ENCODE data around the gene NID2. TPM values are rescaled to one million over a fixed set of nuclear protein-coding genes. Genes with fewer than 3 reads are reported as not detected.
A peak's percentile ranks its signal among the peaks of the same experiment; 100 is the strongest.

NID2 gene
- total RNA-seq, 1 experiment from 2014 or later: 6.6 TPM

DNA sequence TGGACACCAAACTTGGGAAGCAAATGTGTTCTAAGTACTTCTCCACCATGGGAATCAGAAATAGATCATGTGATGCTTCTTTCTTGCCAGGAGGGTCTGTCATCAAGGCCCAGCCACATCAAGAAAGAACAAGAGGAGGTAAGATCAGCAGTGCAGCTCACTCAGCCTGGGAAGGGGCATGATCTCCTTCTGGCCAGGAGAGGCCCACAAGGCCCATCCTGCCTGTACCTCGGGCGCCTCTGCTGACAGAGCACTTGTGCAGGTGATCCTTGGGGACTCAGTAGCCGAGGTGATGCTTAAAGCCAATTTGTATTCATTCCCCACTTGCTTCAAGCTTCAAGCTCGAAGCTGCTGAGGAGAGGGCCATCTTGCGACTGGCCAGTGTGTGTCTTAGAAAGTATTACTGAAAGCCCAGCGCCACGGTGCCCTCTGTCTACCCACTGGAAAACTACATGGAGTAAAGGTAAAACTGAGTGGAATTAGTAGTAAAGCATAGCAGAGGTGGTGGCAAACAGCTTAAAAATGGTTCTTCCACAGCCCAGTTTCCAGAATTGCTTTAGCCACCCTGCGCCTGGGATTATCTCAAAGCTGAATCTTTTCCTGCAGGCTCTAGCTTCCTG is 53.3 kb downstream of the NID2 start:
- H2AK5ac ChIP-seq (ENCODE audit: insufficient read length, low read length): no peak overlapping the region
- H2AFZ ChIP-seq (ENCODE audit: low read length): no peak overlapping the region
- H3K14ac ChIP-seq (ENCODE audit: insufficient read depth, low read length): no peak overlapping the region
- no peaks in the 10 kb centered on the region for H4K20me1 ChIP-seq (ENCODE audit: control insufficient read depth, insufficient read depth, insufficient read length)
- H2BK12ac ChIP-seq (ENCODE audit: insufficient read length, low read depth, low read length): no peak overlapping the region
- H2BK5ac ChIP-seq (ENCODE audit: insufficient read length, low read length): no peak overlapping the region
- no peak overlapping the region for H3K9ac ChIP-seq (ENCODE audit: extremely low read depth, insufficient read length, low read length)
- H3K18ac ChIP-seq (ENCODE audit: insufficient read length, low read depth, low read length): no peak overlapping the region
- H3K79me2 ChIP-seq (ENCODE audit: insufficient read depth, low read length): no peaks in the 10 kb centered on the region
- H3K23ac ChIP-seq (ENCODE audit: insufficient read length, low read depth, low read length): no peak overlapping the region
- H4K91ac ChIP-seq (ENCODE audit: insufficient read length, low read depth, low read length): no peak overlapping the region
- H2BK15ac ChIP-seq (ENCODE audit: low read depth, low read length): no peak overlapping the region
- Mint-ChIP-seq H3K36me3 (ENCODE audit: insufficient read depth in 1 of 3, low read depth in 3 of 3) (peaks cover 9 to 17% (median 12%) of the 10 kb centered on the region in 3 experiments; a peak in 6 of 7 replicates), H3K27ac (no peak overlapping the region), H3K4me3 (no peak overlapping the region), H3K4me1 (peaks cover 40 to 48% of the 10 kb centered on the region in 2 experiments), H3K9me3 (no peaks in the 10 kb centered on the region), H3K27me3 (ENCODE audit: low read depth) (no peaks in the 10 kb centered on the region; the same call in 1 of the 2 replicates)
- H3K27me3 ChIP-seq (ENCODE audit: insufficient read depth, low read length): no peaks in the 10 kb centered on the region
- H3K9me3 ChIP-seq (ENCODE audit: control insufficient read depth, low read depth, low read length): no peaks in the 10 kb centered on the region
- no CpG with 5 or more reads among the region's 8 CpGs for WGBS (ENCODE audit: extremely low coverage, insufficient read length, low lambda C conversion rate)
- no peak overlapping the region for H2BK120ac ChIP-seq (ENCODE audit: low read depth, low read length, poor library complexity, severe bottlenecking)
- H3K23me2 ChIP-seq (ENCODE audit: insufficient read length, low read depth, low read length, poor library complexity, severe bottlenecking): no peaks in the 10 kb centered on the region
- H4K8ac ChIP-seq (replicated peaks; ENCODE audit: insufficient read length, low read depth, low read length): no peak overlapping the region
- H3K4ac ChIP-seq (ENCODE audit: low read depth, low read length): no peak overlapping the region
- no peak overlapping the region for H2BK20ac ChIP-seq (ENCODE audit: low read depth, low read length, poor library complexity, severe bottlenecking)
- DNase-seq: peak; percentile 67
- no peak overlapping the region for H3K4me2 ChIP-seq (ENCODE audit: insufficient read depth, insufficient read length, low read length)
- TF ChIP-seq, protein P1, sequence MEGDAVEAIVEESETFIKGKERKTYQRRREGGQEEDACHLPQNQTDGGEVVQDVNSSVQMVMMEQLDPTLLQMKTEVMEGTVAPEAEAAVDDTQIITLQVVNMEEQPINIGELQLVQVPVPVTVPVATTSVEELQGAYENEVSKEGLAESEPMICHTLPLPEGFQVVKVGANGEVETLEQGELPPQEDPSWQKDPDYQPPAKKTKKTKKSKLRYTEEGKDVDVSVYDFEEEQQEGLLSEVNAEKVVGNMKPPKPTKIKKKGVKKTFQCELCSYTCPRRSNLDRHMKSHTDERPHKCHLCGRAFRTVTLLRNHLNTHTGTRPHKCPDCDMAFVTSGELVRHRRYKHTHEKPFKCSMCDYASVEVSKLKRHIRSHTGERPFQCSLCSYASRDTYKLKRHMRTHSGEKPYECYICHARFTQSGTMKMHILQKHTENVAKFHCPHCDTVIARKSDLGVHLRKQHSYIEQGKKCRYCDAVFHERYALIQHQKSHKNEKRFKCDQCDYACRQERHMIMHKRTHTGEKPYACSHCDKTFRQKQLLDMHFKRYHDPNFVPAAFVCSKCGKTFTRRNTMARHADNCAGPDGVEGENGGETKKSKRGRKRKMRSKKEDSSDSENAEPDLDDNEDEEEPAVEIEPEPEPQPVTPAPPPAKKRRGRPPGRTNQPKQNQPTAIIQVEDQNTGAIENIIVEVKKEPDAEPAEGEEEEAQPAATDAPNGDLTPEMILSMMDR (conservative IDR thresholded peaks at IDR 0.05): peak; percentile 63
- no peak overlapping the region for H4K5ac ChIP-seq (ENCODE audit: insufficient read length, low read depth, low read length)
- H3K56ac ChIP-seq (ENCODE audit: insufficient read length, low read depth, low read length): no peak overlapping the region
- no peak overlapping the region for H3T11ph ChIP-seq (ENCODE audit: low read length)
- no peaks in the 10 kb centered on the region for H3K79me1 ChIP-seq (ENCODE audit: insufficient read depth, low read depth, low read length, poor library complexity, severe bottlenecking)
- peaks cover 2% of the 10 kb centered on the region; the same call in 1 of the 2 replicates for H3K4me1 ChIP-seq (ENCODE audit: insufficient read depth, low read length)
- no peak overlapping the region for H3K27ac ChIP-seq (ENCODE audit: insufficient read length, low read depth, low read length)

All from H9 (cell line).